HCT116 (cell line): Measurements from ENCODE around the gene RNF175. TPM values are rescaled to one million over a fixed set of nuclear protein-coding genes. Genes with fewer than 3 reads are reported as not detected.

Experiments used
- ATAC-seq: fragments of 200-7000 bp; cut with Tn5 transposase; 2 replicates; pipeline ENCODE4 v1.9.1; 2020; ENCODE audit warnings: mild to moderate bottlenecking, moderate library complexity
- BruUV-seq: library from RNA; stranded (reverse); fragments of 400-500 nt; replicated peaks from 2 replicates; lab custom pipeline; 2021; lab: Mats Ljungman, UMichigan
- CTCF ChIA-PET: fragments of 300-600 bp; sonication (Branson Sonifier 250); formaldehyde crosslinking; loops from one replicate; lab custom pipeline; 2021; ENCODE audit warnings: antibody characterized with exemption; lab: Charles Lee
- POLR2A ChIA-PET: fragments of 300-600, 350-600 bp; sonication (Branson Sonifier 250); formaldehyde crosslinking; loops from one replicate; lab custom pipeline; 2021; ENCODE audit warnings: antibody characterized with exemption; lab: Charles Lee
- RAD21 ChIA-PET, 2 experiments: fragments of 300-600 bp; sonication (Branson Sonifier 250); formaldehyde crosslinking; loops; one replicate each; lab custom pipeline; 2023; ENCODE audit warnings: low total read pairs in 2 of 2; ENCODE audit not compliant: uncharacterized antibody in 2 of 2, unreplicated experiment in 2 of 2, low non-redundant PET in 1 of 2; lab: Charles Lee
- DNase-seq: peaks from one replicate; pipeline ENCODE4 v3.0.0-alpha.2; 2010; ENCODE audit warnings: low read depth, low spot score
- H2AFZ ChIP-seq: fragments of 200-600 bp; shearing (Covaris generic), sonication (generic); 2 replicates; pipeline ENCODE4 v1.6.1; 2017; ENCODE audit warnings: low read depth, mixed run types, mixed read lengths, antibody characterized with exemption, low read length; ENCODE audit not compliant: poor library complexity, severe bottlenecking
- H3K27ac ChIP-seq: 2 replicates; pipeline ENCODE4 v1.5.1; 2012; ENCODE audit warnings: low read depth, low read length
- H3K27me3 ChIP-seq: fragments of 200-600 bp; sonication (generic); 2 replicates; pipeline ENCODE4 v1.6.1; 2016; ENCODE audit warnings: mixed run types, low read length, mixed read lengths; ENCODE audit not compliant: insufficient read depth
- H3K36me3 ChIP-seq, 2 experiments: fragments of 200-500 bp in 1 of 2; fragments of 200-600 bp in 1 of 2; sonication (Bioruptor generic) in 1 of 2; sonication (generic) in 1 of 2; 2 replicates each; pipeline versions ENCODE4 v1.5.1 to v1.6.1; 2014 to 2016; ENCODE audit warnings: low read length in 2 of 2, inconsistent platforms in 1 of 2, mixed read lengths in 1 of 2, mixed run types in 1 of 2; ENCODE audit not compliant: insufficient read depth in 2 of 2, control insufficient read depth in 1 of 2
- H3K4me1 ChIP-seq, 2 experiments: fragments of 200-600 bp in 1 of 2; sonication (generic) in 1 of 2; 2 replicates each; pipeline versions ENCODE4 v1.5.1 to v1.6.1; 2012 to 2017; ENCODE audit warnings: low read length in 2 of 2, inconsistent platforms in 1 of 2, mild to moderate bottlenecking in 1 of 2, mixed read lengths in 1 of 2, mixed run types in 1 of 2, moderate library complexity in 1 of 2; ENCODE audit not compliant: insufficient read depth in 2 of 2, control insufficient read depth in 1 of 2
- H3K4me2 ChIP-seq: fragments of 200-600 bp; sonication (generic); 2 replicates; pipeline ENCODE4 v1.6.1; 2017; ENCODE audit warnings: mixed run types, low read length, mixed read lengths
- H3K4me3 ChIP-seq, 2 experiments: fragments of 200-600 bp in 1 of 2; sonication (generic) in 1 of 2; replicated peaks in 1 of 2; 2 replicates each; pipeline ENCODE4 v1.5.1; 2011 to 2016; ENCODE audit warnings: low read length in 2 of 2, control low read depth in 1 of 2, low read depth in 1 of 2, mild to moderate bottlenecking in 1 of 2, mixed read lengths in 1 of 2, mixed run types in 1 of 2
- H3K79me2 ChIP-seq: fragments of 200-600 bp; sonication (generic); 2 replicates; pipeline ENCODE4 v1.6.1; 2017; ENCODE audit warnings: mild to moderate bottlenecking, mixed run types, low read length, moderate library complexity, mixed read lengths; ENCODE audit not compliant: insufficient read depth
- H3K9ac ChIP-seq: fragments of 200-600 bp; sonication (generic); 2 replicates; pipeline ENCODE4 v1.6.1; 2016; ENCODE audit warnings: low read length, mixed read lengths
- H3K9me2 ChIP-seq: fragments of 200-600 bp; sonication (generic), shearing (Covaris generic); 2 replicates; pipeline ENCODE4 v1.6.1; 2017; ENCODE audit warnings: mixed run types, mild to moderate bottlenecking, moderate library complexity; ENCODE audit not compliant: insufficient read depth
- H3K9me3 ChIP-seq, 2 experiments: fragments of 200-500 bp in 1 of 2; fragments of 200-600 bp in 1 of 2; sonication (Bioruptor generic) in 1 of 2; sonication (generic) in 1 of 2; 2 replicates each; pipeline ENCODE4 v1.6.1; 2014 to 2017; ENCODE audit warnings: low read length in 2 of 2, mixed read lengths in 2 of 2, inconsistent platforms in 1 of 2, low read depth in 1 of 2, mild to moderate bottlenecking in 1 of 2, mixed run types in 1 of 2, moderate library complexity in 1 of 2; ENCODE audit not compliant: control insufficient read depth in 1 of 2, insufficient read depth in 1 of 2
- H4K20me1 ChIP-seq: fragments of 200-600 bp; sonication (generic), shearing (Covaris generic); 2 replicates; pipeline ENCODE4 v1.6.1; 2017; ENCODE audit warnings: mixed run types, mild to moderate bottlenecking, moderate library complexity; ENCODE audit not compliant: insufficient read depth
- CBX3 ChIP-seq: IDR thresholded peaks from 2 replicates; pipeline ENCODE4 v1.6.1; 2012; ENCODE audit warnings: low read depth
- CEBPB ChIP-seq: IDR thresholded peaks from 2 replicates; pipeline ENCODE4 v1.6.1; 2012; ENCODE audit warnings: low read depth
- EGR1 ChIP-seq: IDR thresholded peaks from 2 replicates; pipeline ENCODE4 v1.6.1; 2012; ENCODE audit warnings: low read depth
- ELF1 ChIP-seq: IDR thresholded peaks from 2 replicates; pipeline ENCODE4 v1.6.1; 2012; ENCODE audit warnings: low read depth, borderline replicate concordance
- EZH2 ChIP-seq: fragments of 200-600 bp; sonication (generic); IDR thresholded peaks from 2 replicates; pipeline ENCODE4 v1.6.1; 2017; ENCODE audit warnings: antibody characterized with exemption, mixed run types
- EZH2phosphoT487 ChIP-seq: fragments of 200-600 bp; IDR thresholded peaks from 2 replicates; pipeline ENCODE4 v1.6.1; 2018; ENCODE audit warnings: antibody characterized with exemption, borderline replicate concordance
- FOSL1 ChIP-seq: IDR thresholded peaks from 2 replicates; pipeline ENCODE4 v1.6.1; 2012; ENCODE audit warnings: low read depth
- JUND ChIP-seq: IDR thresholded peaks from 2 replicates; pipeline ENCODE4 v1.6.1; 2012
- MAX ChIP-seq: IDR thresholded peaks from 2 replicates; pipeline ENCODE4 v1.6.1; 2012
- RAD21 ChIP-seq: IDR thresholded peaks from 2 replicates; pipeline ENCODE4 v1.6.1; 2012; ENCODE audit warnings: low read depth, mild to moderate bottlenecking
- SIN3A ChIP-seq: IDR thresholded peaks from 2 replicates; pipeline ENCODE4 v1.6.1; 2012; ENCODE audit warnings: low read depth
- SP1 ChIP-seq: IDR thresholded peaks from 2 replicates; pipeline ENCODE4 v1.6.1; 2012; ENCODE audit warnings: low read depth
- SRF ChIP-seq: IDR thresholded peaks from 2 replicates; pipeline ENCODE4 v1.6.1; 2012; ENCODE audit warnings: low read depth
- TCF7L2 ChIP-seq: IDR thresholded peaks from 2 replicates; pipeline ENCODE4 v1.7.0; 2011; ENCODE audit warnings: borderline replicate concordance, inconsistent platforms; ENCODE audit not compliant: insufficient read depth, insufficient read length; ENCODE audit errors: extremely low read depth
- YY1 ChIP-seq: IDR thresholded peaks from 2 replicates; pipeline ENCODE4 v1.6.1; 2011; ENCODE audit warnings: low read length, low read depth, moderate library complexity, mild to moderate bottlenecking; ENCODE audit not compliant: insufficient replicate concordance; ENCODE audit errors: extremely low read depth
- ZFX ChIP-seq: fragments of 450-650 bp; IDR thresholded peaks from 2 replicates; pipeline ENCODE4 v1.6.1; 2017
- intact Hi-C: fragments of 100-400 bp; cut with micrococcal nuclease; formaldehyde crosslinking; loops from 2 replicates; pipeline ENCODE4 v1.10.0; 2022
- total RNA-seq: library from RNA; stranded (reverse); gene quantifications from one replicate; pipeline ENCODE4 v1.2.1, GENCODE V29; 2021; ENCODE audit not compliant: unreplicated experiment
- TF ChIP-seq, protein P1 (sequence below), 3 experiments: fragments of 200-600 bp in 1 of 3; sonication (generic) in 1 of 3; IDR thresholded peaks in 2 of 3; conservative IDR thresholded peaks in 1 of 3; 2 replicates each; pipeline ENCODE4 v1.5.1; 2012 to 2017; ENCODE audit warnings: low read depth in 2 of 3, low read length in 2 of 3, antibody characterized with exemption in 1 of 3, borderline replicate concordance in 1 of 3, control low read depth in 1 of 3, mild to moderate bottlenecking in 1 of 3, mixed read lengths in 1 of 3, mixed run types in 1 of 3, moderate library complexity in 1 of 3; ENCODE audit not compliant: insufficient read depth in 1 of 3

The RNF175 gene
- total RNA-seq, 1 experiment from 2014 or later: not detected

DNA sequence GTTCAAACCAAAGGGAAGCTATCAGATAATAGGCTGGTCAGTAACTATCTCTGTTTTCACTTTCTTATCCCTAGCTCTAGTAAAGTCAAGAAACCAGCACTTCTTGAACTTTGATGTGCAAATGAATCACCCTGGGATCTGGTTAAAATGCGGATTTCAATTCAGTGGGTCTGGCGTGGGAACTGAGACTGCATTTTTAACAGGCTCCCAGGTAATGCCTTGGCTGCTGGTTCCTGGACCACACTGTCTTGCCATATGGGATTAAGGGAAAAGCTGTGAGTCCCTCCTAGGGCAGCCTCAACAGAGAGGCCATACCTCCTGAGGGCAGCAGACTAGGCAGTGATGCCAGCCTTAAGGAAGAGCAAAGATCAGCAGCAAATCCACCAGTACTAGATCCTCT, 1.7 kb downstream of the RNF175 start:
- BruUV-seq: no TSS peak
- no peaks in the 10 kb centered on the region for H4K20me1 ChIP-seq
- no peak overlapping the region for H2AFZ ChIP-seq
- H3K4me2 ChIP-seq: no peak overlapping the region
- ChIA-PET POLR2A (no interaction called here), CTCF (no interaction called here), RAD21 (no interaction called here)
- DNase-seq: no peak
- no peak for ATAC-seq
- H3K4me1 ChIP-seq: peaks cover 0 to 3% of the 10 kb centered on the region in 2 experiments; a peak in 1 of 4 replicates
- no peaks in the 10 kb centered on the region for H3K36me3 ChIP-seq
- H3K79me2 ChIP-seq: no peaks in the 10 kb centered on the region
- intact Hi-C loops: loop anchor here (10.0 kb wide), 1 partner anchor 413 kb away; the partner anchor contains the start of gene MND1
- no peaks in the 10 kb centered on the region for H3K9me2 ChIP-seq
- H3K27ac ChIP-seq: no peak overlapping the region
- H3K9ac ChIP-seq: no peak overlapping the region
- H3K9me3 ChIP-seq: no peaks in the 10 kb centered on the region
- H3K4me3 ChIP-seq: no peak overlapping the region
- H3K27me3 ChIP-seq: no peaks in the 10 kb centered on the region
- TF ChIP-seq RAD21: no peak
- TF ChIP-seq ZFX: no peak
- TF ChIP-seq EZH2phosphoT487: no peak
- no peak for TF ChIP-seq ELF1
- TF ChIP-seq, protein P1, sequence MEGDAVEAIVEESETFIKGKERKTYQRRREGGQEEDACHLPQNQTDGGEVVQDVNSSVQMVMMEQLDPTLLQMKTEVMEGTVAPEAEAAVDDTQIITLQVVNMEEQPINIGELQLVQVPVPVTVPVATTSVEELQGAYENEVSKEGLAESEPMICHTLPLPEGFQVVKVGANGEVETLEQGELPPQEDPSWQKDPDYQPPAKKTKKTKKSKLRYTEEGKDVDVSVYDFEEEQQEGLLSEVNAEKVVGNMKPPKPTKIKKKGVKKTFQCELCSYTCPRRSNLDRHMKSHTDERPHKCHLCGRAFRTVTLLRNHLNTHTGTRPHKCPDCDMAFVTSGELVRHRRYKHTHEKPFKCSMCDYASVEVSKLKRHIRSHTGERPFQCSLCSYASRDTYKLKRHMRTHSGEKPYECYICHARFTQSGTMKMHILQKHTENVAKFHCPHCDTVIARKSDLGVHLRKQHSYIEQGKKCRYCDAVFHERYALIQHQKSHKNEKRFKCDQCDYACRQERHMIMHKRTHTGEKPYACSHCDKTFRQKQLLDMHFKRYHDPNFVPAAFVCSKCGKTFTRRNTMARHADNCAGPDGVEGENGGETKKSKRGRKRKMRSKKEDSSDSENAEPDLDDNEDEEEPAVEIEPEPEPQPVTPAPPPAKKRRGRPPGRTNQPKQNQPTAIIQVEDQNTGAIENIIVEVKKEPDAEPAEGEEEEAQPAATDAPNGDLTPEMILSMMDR (IDR thresholded peaks at IDR 0.05 in 2 of 3, conservative IDR thresholded peaks at IDR 0.05 in 1 of 3; ENCODE audit: borderline replicate concordance in 1 of 3, insufficient read depth in 1 of 3, low read depth in 2 of 3, low read length in 2 of 3): no peak
- TF ChIP-seq JUND: no peak
- TF ChIP-seq CBX3: no peak
- TF ChIP-seq SIN3A: no peak
- TF ChIP-seq EGR1: no peak
- TF ChIP-seq TCF7L2: no peak
- TF ChIP-seq FOSL1: no peak
- no peak for TF ChIP-seq EZH2
- TF ChIP-seq YY1: no peak
- no peak for TF ChIP-seq CEBPB
- no peak for TF ChIP-seq SP1
- TF ChIP-seq MAX: no peak
- no peak for TF ChIP-seq SRF
- TF ChIP-seq, all 23 proteins: peak for 0
